ENCODE results near the gene DMRTB1. TPM values are rescaled to one million over a fixed set of nuclear protein-coding genes. Genes with fewer than 3 reads are reported as not detected.

Gene DMRTB1
- total RNA-seq, 6 experiments from 2014 or later, result not detected

DNA sequence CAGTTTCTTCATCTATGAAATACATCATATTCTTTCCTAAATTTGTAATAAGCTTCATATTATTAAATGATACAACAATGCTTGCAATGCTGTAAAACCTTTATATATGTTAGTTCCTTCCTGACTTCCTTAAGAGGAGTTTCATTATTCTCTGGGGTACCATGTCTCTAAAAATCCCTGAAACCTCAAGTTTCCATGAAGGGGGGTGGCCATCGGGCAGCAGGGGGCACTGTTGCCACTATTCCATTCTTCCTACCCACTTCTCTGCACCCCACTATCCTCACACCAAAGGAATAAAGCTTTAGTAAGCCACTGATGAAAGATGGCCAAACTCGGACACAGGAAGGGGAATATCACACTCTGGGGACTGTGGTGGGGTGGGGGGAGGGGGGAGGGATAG lies 9.0 kb upstream of the DMRTB1 start:
- no peak for ATAC-seq
- no peak for TF ChIP-seq POLR2A (IDR thresholded peaks at IDR 0.05)
- TF ChIP-seq, protein P1, sequence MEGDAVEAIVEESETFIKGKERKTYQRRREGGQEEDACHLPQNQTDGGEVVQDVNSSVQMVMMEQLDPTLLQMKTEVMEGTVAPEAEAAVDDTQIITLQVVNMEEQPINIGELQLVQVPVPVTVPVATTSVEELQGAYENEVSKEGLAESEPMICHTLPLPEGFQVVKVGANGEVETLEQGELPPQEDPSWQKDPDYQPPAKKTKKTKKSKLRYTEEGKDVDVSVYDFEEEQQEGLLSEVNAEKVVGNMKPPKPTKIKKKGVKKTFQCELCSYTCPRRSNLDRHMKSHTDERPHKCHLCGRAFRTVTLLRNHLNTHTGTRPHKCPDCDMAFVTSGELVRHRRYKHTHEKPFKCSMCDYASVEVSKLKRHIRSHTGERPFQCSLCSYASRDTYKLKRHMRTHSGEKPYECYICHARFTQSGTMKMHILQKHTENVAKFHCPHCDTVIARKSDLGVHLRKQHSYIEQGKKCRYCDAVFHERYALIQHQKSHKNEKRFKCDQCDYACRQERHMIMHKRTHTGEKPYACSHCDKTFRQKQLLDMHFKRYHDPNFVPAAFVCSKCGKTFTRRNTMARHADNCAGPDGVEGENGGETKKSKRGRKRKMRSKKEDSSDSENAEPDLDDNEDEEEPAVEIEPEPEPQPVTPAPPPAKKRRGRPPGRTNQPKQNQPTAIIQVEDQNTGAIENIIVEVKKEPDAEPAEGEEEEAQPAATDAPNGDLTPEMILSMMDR (IDR thresholded peaks at IDR 0.05), result peak in 3 of 4 donors; percentile 13 to 32 (median 14)

GRCh38 chr1:53454019-53454418 lies 5.2 kb upstream of the DMRTB1 start:
- H3K36me3 ChIP-seq, result no peaks in the 10 kb centered on the region
- TF ChIP-seq POLR2A (IDR thresholded peaks at IDR 0.05), result no peak
- TF ChIP-seq, protein P1 (IDR thresholded peaks at IDR 0.05), result no peak
- H3K27me3 ChIP-seq, result no peaks in the 10 kb centered on the region
- no peak overlapping the region for H3K4me3 ChIP-seq
- ATAC-seq, result no peak
- DNase-seq, result no peak
- intact Hi-C loops (cut with DNase I), result no loop called here
- no peak overlapping the region for H3K27ac ChIP-seq
- 56% methylated on average over 2 of the region's 3 CpGs for WGBS (ENCODE audit: insufficient coverage, low coverage, low lambda C conversion rate, missing lambda C conversion rate)
- H3K4me1 ChIP-seq, result no peaks in the 10 kb centered on the region
- no peaks in the 10 kb centered on the region for H3K9me3 ChIP-seq

More for the DNA sequence above, 9.0 kb upstream of the DMRTB1 start:
- H3K9me3 ChIP-seq, result no peaks in the 10 kb centered on the region
- H3K27ac ChIP-seq, result no peak overlapping the region
- DNase-seq, result no peak
- H3K27me3 ChIP-seq, result no peaks in the 10 kb centered on the region
- 8% methylated on average over 2 of the region's 2 CpGs for WGBS (ENCODE audit: insufficient coverage, low coverage, low lambda C conversion rate, missing lambda C conversion rate)
- intact Hi-C loops (cut with DNase I), result no loop called here
- H3K4me3 ChIP-seq, result no peak overlapping the region
- H3K36me3 ChIP-seq, result no peaks in the 10 kb centered on the region
- H3K4me1 ChIP-seq, result no peaks in the 10 kb centered on the region

GRCh38 chr1:53455364-53455991 lies 3.7 kb upstream of the DMRTB1 start:
- Histone ChIP-seq H3K4me3 (no peak overlapping the region), H3K27me3 (no peaks in the 10 kb centered on the region), H3K36me3 (no peaks in the 10 kb centered on the region), H3K4me1 (no peaks in the 10 kb centered on the region), H3K9me3 (no peaks in the 10 kb centered on the region), H3K27ac (no peak overlapping the region)
- no peak for TF ChIP-seq POLR2A (IDR thresholded peaks at IDR 0.05)
- TF ChIP-seq, protein P1 (IDR thresholded peaks at IDR 0.05), result no peak
- no peak for DNase-seq
- no peak for ATAC-seq
- intact Hi-C loops (cut with DNase I), result no loop called here
- WGBS (ENCODE audit: insufficient coverage, low coverage, low lambda C conversion rate, missing lambda C conversion rate), result 55% methylated on average over 6 of the region's 6 CpGs

DNA sequence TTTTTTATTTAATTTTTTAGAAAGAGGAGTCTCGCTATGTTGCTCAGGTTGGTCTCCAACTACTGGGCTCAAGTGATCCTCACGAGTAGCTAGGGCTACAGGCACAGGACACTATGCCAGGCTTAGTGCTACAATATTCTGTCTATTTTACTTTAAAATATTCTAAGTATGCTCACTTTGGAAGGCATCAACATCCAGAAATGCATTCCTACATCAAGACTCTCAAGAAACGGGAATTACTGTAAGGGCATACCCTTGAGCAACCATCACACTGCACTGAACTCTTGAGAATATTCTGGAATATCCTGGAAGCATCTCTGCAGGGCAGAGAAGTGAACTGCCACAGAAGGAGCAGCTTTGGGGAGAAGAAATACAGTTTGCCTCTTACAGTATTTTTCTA lies 565 bp upstream of the DMRTB1 start:
- no peak for ATAC-seq
- 55% methylated on average over 3 of the region's 3 CpGs for WGBS (ENCODE audit: insufficient coverage, low coverage, low lambda C conversion rate, missing lambda C conversion rate)

More for the DNA sequence above, 565 bp upstream of the DMRTB1 start:
- H3K27ac ChIP-seq, result no peak overlapping the region
- H3K27me3 ChIP-seq, result no peaks in the 10 kb centered on the region
- no peaks in the 10 kb centered on the region for H3K36me3 ChIP-seq
- intact Hi-C loops (cut with DNase I), result no loop called here
- H3K4me1 ChIP-seq, result no peaks in the 10 kb centered on the region
- H3K9me3 ChIP-seq, result no peaks in the 10 kb centered on the region
- TF ChIP-seq, protein P1 (IDR thresholded peaks at IDR 0.05), result no peak
- no peak for TF ChIP-seq POLR2A (IDR thresholded peaks at IDR 0.05)
- no peak overlapping the region for H3K4me3 ChIP-seq
- DNase-seq, result no peak

All from right lobe of liver (tissue), 6 donors.